Effector memory CD8-positive, alpha-beta T cell (primary cell): ENCODE measurements around the gene GAB2.

Experiments
- ATAC-seq: fragments of 150-1000 bp; cut with Tn5 transposase; replicated peaks from 2 replicates; pipeline ENCODE4 v1.10.0; 2021; ENCODE audit warnings: mild to moderate bottlenecking, moderate library complexity
- DNase-seq, 3 experiments: peaks; one replicate each; pipeline ENCODE4 v3.0.0; 2021
- H3K27ac Mint-ChIP-seq, 2 donors: one replicate each; pipeline ENCODE4 v1.8.0; 2022; ENCODE audit warnings: mild to moderate bottlenecking in 2 of 2, mixed read lengths in 2 of 2, moderate library complexity in 2 of 2
- H3K27me3 Mint-ChIP-seq, 2 donors: one replicate each; pipeline ENCODE4 v1.8.0; 2022; ENCODE audit warnings: mixed read lengths in 2 of 2
- H3K36me3 Mint-ChIP-seq: one replicate; pipeline ENCODE4 v1.8.0; 2022; ENCODE audit warnings: mild to moderate bottlenecking, moderate library complexity, mixed read lengths; ENCODE audit not compliant: insufficient read depth
- H3K4me1 Mint-ChIP-seq, 2 donors: one replicate each; pipeline ENCODE4 v1.8.0; 2022; ENCODE audit warnings: low read depth in 2 of 2, mixed read lengths in 2 of 2
- H3K4me3 Mint-ChIP-seq, 2 donors: one replicate each; pipeline ENCODE4 v1.8.0; 2022; ENCODE audit warnings: mild to moderate bottlenecking in 2 of 2, mixed read lengths in 2 of 2, moderate library complexity in 2 of 2
- H3K9me3 Mint-ChIP-seq, 2 donors: one replicate each; pipeline ENCODE4 v1.8.0; 2022; ENCODE audit warnings: mixed read lengths in 2 of 2

The GAB2 gene

DNA sequence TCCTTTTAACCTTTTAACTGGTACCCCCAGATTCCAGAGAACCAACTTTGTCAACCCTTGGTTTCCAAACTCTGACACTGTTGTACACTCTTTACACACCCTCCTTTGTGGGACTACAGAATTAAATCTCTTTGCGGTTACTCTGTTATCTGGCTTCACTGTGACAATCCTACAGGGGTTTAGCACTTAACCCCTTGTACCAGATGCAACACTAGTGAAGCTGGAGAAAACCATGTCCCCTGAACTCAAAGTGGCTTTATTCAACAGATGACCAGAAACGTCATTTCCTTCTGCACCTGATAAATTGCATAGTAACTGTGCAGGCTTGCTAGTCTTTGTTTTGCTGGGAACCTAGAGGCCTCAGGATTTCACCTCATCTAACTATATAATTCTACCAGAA is 5.6 kb upstream of the GAB2 start:
- ATAC-seq (no peak), DNase-seq (no peak)
- H3K9me3 Mint-ChIP-seq = no peaks in the 10 kb centered on the region
- H3K27me3 Mint-ChIP-seq = peaks cover 17 to 30% of the 10 kb centered on the region in 2 donors
- peaks cover 3 to 7% of the 10 kb centered on the region in 2 donors for H3K4me1 Mint-ChIP-seq
- peaks cover 2% of the 10 kb centered on the region for H3K36me3 Mint-ChIP-seq
- H3K27ac Mint-ChIP-seq = no peak overlapping the region
- no peak overlapping the region for H3K4me3 Mint-ChIP-seq

DNA sequence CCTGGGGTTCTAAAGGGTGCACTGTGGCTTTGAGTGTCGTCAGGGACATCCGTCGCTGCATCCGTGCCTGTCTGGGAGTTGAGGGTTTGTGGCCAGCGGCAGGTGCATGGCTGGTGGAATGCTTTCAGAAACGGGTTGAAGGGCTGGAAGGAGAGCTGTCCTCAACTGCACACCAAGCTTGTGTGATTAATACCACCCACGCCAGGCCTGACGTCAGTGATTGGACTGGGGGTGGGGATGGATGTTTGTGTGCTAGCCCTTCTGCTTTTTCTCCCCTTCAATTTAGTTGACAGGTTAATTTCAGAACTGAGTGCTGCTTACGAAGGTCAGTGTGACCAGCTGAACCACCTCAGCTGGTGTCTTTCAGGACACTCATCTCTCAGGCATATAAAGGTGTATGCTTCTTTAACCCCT is 3.2 kb upstream of the GAB2 start:
- H3K27me3 Mint-ChIP-seq = peaks cover 17 to 30% of the 10 kb centered on the region in 2 donors
- H3K27ac Mint-ChIP-seq = no peak overlapping the region
- peaks cover 7 to 11% of the 10 kb centered on the region in 2 donors for H3K4me1 Mint-ChIP-seq
- peak in 1 of 3 experiments; percentile 10 for DNase-seq
- H3K4me3 Mint-ChIP-seq = no peak overlapping the region
- peaks cover 2% of the 10 kb centered on the region for H3K36me3 Mint-ChIP-seq
- no peaks in the 10 kb centered on the region for H3K9me3 Mint-ChIP-seq
- no peak for ATAC-seq

DNA sequence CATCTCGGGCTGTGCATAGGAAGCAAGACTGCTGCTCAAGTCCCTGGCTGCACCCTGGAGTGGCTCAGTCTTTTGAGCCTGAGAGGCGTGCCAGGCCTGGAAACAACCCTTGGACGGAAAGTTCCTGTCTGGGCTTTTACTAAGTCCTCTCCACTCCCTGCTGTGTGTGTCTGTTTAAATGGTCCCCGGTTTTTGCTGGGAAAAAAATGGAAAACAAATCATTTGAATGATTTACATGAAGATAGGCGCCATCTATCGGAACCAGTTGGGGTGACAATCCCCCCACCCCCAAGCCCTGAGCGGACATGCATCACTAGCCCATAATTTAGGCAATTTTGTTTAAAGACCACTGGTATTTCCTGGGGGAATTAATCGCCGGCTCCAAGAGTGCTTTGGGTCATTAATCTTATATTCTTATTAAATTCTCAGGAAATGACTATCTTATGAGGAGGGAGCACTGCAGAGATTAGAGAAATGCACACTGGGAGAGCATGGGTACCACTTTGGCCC is 2.7 kb upstream of the GAB2 start:
- no peak overlapping the region for H3K27ac Mint-ChIP-seq
- H3K4me1 Mint-ChIP-seq = peaks cover 7 to 11% of the 10 kb centered on the region in 2 donors
- H3K4me3 Mint-ChIP-seq = no peak overlapping the region

DNA sequence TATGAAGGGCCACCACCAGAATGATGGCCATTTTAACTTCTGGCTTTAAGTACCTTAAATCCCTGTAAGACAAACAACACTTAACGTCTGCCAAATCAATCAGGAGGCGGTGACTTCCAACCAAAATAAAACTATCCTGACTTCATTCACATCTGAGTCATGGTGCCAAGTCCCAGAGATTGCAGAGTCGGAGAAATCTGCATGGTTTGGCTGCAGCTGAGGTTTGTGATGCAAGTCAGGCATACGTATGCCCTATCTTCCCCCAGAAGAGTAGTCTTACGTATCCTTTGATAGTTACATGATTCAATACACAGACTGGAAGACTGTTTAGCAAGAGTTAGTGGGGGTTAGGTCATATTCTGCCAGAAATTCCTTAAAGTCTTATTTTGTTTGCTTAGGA is 1.7 kb upstream of the GAB2 start:
- ATAC-seq = no peak
- H3K9me3 Mint-ChIP-seq = no peaks in the 10 kb centered on the region
- peaks cover 2% of the 10 kb centered on the region for H3K36me3 Mint-ChIP-seq
- DNase-seq = no peak
- peaks cover 17 to 30% of the 10 kb centered on the region in 2 donors for H3K27me3 Mint-ChIP-seq
- no peak overlapping the region for H3K27ac Mint-ChIP-seq
- H3K4me1 Mint-ChIP-seq = peaks cover 7 to 11% of the 10 kb centered on the region in 2 donors
- H3K4me3 Mint-ChIP-seq = peak overlapping the region in 1 of 2 donors; percentile 70

More for the DNA sequence above, 2.7 kb upstream of the GAB2 start:
- DNase-seq (peak; percentile 12 to 37 (median 27)), ATAC-seq (no peak)
- Mint-ChIP-seq H3K36me3 (peaks cover 2% of the 10 kb centered on the region), H3K27me3 (peaks cover 17 to 30% of the 10 kb centered on the region in 2 donors), H3K9me3 (no peaks in the 10 kb centered on the region)

DNA sequence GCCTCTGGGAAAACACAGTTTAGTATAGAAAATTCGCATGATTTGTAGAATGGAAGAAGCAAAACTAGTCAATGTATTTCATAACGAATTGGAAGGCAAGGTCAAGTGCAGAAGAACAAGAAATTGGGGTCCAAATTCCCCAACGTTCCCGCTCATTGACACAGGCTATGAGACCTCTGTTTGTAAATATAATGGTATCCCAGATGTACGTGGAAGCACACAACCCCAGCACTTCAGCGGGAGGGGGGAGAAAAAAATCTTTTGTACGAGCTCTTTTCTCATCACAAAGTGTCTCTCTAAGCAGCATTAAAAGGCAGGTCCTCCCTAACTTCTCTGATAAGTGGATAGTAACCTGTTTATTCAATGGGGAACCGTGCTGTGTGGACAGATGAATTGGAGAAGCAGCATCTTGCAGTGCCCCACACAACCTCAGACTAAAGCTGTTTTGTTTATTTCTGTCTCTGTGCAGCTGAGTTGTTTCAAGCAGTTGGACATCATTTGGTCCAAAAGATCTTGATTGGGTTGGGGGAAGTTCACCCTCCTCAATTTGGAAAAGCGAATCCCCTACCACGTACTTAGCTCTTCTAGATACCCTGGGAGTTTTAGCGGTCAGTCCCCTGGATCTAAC is 1.1 kb upstream of the GAB2 start:
- Mint-ChIP-seq H3K27me3 (peaks cover 17 to 30% of the 10 kb centered on the region in 2 donors), H3K4me3 (peak overlapping the region; percentile 68 to 70), H3K27ac (peak overlapping the region; percentile 15 to 19), H3K9me3 (no peaks in the 10 kb centered on the region), H3K36me3 (peaks cover 2% of the 10 kb centered on the region), H3K4me1 (peaks cover 7 to 11% of the 10 kb centered on the region in 2 donors)
- DNase-seq (no peak), ATAC-seq (no peak)

DNA sequence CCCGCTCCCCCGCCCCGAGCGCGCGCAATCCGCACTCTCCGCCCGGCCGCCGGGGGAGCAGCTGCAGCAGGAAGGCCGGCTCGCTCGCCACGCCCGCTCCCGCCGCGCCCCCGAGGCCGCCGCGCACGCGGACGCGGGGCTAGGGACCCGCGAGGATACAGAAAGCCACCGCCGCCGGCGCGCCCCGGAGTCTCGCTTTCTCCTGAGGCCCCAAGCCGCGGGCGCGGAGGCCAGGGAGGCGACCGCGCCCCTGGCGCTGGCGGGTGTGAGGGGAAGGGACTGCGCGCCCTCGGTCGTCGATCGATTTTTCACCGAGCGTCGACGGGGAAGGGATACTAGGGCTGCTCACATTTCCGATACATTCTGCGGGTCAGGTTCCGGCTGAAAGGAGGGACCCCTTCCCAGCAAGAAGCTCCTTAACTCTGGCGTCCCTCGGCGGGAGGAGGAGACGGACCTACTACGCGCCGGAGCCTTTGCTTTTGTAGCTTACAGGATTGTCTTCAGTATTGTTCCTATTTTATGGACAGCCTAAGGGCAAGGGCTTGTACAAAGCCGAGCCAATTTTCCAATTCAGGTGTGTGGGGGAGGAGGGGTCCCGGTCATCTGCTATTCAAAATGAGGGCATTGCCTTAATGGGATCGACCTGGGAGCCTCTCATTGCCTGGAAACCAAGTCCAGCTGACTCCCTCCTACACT is 416 bp upstream of the GAB2 start:
- Mint-ChIP-seq H3K9me3 (no peaks in the 10 kb centered on the region), H3K4me3 (peak overlapping the region; percentile 68 to 70), H3K27ac (no peak overlapping the region), H3K4me1 (peaks cover 7 to 11% of the 10 kb centered on the region in 2 donors), H3K36me3 (peaks cover 2% of the 10 kb centered on the region), H3K27me3 (peaks cover 17 to 30% of the 10 kb centered on the region in 2 donors)
- DNase-seq (peak; percentile 71 to 76 (median 73)), ATAC-seq (peak; percentile 77)

DNA sequence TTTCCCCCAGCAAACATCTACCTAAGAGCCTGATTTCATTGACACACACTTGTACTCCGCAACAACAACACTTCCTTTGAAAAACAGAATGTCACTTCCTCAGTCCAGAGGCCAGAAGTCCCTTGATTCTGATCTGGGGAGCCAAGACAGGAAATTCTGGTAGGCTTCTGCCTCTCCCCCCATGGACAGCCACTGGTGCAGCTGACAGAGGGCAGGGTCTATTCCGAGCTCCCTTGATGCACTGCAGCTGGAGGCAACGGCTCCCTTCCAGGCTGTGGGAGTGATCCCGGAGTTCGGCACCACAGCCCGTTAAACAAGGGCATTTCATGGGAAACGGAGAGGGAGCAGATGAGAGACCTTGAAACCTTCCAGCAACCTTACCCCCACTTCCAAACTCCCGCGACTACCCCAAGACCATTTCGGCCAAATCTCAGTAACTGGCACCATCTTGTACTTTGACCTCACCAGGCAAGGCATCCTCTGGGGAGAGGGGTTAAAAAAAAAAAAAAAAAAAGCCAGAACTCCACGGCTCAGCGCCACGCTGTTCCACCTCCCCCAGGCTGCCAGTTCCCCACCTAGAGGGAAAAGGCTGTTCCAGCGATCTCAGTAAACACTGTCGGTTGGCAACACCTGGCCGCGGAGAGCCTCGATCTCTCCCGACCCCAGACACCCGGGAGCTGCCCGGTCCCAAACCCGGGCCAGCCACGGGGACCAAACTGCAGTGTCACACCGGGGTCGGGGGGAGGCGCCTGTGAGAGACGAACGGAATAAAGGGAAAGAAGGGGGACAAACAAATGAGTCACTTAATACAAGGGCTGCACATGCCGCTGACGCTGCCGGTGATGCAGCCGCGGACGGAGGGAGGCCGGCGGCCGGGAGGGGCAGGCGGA is 1.1 kb downstream of the GAB2 start:
- peak overlapping the region; percentile 61 to 69 for H3K27ac Mint-ChIP-seq
- peaks cover 11 to 23% of the 10 kb centered on the region in 2 donors for H3K27me3 Mint-ChIP-seq
- peak; percentile 61 for ATAC-seq
- DNase-seq = peak; percentile 70 to 76 (median 72)
- peaks cover 7 to 11% of the 10 kb centered on the region in 2 donors for H3K4me1 Mint-ChIP-seq
- H3K9me3 Mint-ChIP-seq = no peaks in the 10 kb centered on the region
- peaks cover 2% of the 10 kb centered on the region for H3K36me3 Mint-ChIP-seq
- peak overlapping the region; percentile 80 for H3K4me3 Mint-ChIP-seq

DNA sequence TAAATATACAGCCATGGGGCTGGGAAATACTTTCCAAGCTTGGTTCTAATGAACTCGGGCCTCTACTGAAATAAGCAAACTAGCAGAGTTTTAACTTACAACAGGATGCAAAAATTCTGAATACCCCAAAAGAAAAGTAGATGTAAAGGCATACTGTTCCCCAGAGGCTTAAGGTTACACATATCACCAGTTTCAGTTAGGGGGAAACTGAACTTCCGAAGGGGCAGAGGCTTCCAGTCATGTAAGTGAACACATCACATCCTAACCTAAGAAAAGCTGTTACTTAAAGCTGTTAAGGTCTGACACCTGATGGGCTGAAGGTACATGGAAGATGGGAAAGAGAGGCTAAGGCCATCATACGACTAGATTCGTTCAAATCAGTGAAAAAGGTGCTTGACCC is 2.3 kb downstream of the GAB2 start:
- Mint-ChIP-seq H3K4me3 (no peak overlapping the region), H3K9me3 (no peaks in the 10 kb centered on the region), H3K27ac (no peak overlapping the region), H3K27me3 (peaks cover 9 to 14% of the 10 kb centered on the region in 2 donors), H3K4me1 (peaks cover 6 to 10% of the 10 kb centered on the region in 2 donors), H3K36me3 (no peaks in the 10 kb centered on the region)
- DNase-seq = no peak
- ATAC-seq = no peak

DNA sequence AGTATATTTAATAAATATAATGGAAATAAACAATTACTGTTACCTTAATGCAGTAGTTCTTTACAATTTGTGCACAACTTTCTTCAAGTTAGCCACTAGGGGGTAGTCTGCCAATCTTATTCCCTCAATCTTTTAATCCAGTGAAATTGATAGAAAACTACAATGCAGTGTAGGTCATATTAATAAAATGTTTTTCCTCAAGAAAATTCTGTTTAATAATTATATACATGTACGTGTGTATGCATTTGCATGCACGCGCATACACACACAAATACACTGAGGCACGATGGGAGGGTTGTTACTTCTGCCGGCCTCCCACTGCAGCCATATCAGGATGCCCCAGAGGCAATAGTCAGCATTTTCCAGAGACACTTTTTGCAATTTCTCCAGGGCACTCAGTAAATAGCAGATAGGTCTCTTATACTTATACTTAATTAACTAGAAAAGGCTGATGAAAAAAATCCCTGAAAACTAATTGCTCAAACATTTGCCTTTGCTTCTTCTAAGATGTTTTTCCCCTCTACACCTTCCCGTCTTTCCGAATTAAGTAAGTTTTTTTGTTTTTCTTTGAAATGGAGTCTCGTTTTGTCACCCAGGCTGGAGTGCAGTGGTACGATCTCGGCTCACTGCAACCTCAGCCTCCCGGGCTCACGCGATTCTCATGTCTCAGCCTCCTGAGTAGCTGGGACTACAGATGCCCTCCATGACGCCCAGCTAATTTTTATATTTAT is 3.1 kb downstream of the GAB2 start:
- H3K27ac Mint-ChIP-seq = no peak overlapping the region
- H3K27me3 Mint-ChIP-seq = peaks cover 4 to 6% of the 10 kb centered on the region in 2 donors
- no peaks in the 10 kb centered on the region for H3K36me3 Mint-ChIP-seq
- H3K4me1 Mint-ChIP-seq = peaks cover 4 to 9% of the 10 kb centered on the region in 2 donors
- DNase-seq = no peak
- H3K9me3 Mint-ChIP-seq = no peaks in the 10 kb centered on the region
- H3K4me3 Mint-ChIP-seq = no peak overlapping the region
- no peak for ATAC-seq

DNA sequence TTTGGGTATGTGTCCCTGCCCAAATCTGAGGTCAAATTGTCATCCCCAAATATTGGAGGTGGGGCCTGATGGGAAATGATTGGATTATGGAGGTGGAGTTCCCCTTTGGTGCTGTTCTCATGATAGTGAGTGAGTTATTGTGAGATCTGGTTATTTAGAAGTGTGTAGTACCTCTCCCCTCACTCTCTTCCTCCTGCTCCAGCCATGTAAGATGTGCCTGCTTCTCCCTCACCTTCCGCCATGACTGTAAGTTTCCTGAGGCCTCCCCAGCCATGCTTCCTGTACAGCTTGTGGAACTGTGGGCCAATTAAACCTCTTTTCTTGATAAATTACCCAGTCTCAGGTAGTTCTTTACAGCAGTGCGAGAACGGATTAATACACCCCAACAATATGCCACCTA is 9.0 kb downstream of the GAB2 start:
- no peak for DNase-seq
- Mint-ChIP-seq H3K4me3 (no peak overlapping the region), H3K36me3 (no peaks in the 10 kb centered on the region), H3K27ac (no peak overlapping the region), H3K4me1 (no peaks in the 10 kb centered on the region), H3K27me3 (peaks cover 0 to 5% of the 10 kb centered on the region in 2 donors), H3K9me3 (no peaks in the 10 kb centered on the region)
- no peak for ATAC-seq

DNA sequence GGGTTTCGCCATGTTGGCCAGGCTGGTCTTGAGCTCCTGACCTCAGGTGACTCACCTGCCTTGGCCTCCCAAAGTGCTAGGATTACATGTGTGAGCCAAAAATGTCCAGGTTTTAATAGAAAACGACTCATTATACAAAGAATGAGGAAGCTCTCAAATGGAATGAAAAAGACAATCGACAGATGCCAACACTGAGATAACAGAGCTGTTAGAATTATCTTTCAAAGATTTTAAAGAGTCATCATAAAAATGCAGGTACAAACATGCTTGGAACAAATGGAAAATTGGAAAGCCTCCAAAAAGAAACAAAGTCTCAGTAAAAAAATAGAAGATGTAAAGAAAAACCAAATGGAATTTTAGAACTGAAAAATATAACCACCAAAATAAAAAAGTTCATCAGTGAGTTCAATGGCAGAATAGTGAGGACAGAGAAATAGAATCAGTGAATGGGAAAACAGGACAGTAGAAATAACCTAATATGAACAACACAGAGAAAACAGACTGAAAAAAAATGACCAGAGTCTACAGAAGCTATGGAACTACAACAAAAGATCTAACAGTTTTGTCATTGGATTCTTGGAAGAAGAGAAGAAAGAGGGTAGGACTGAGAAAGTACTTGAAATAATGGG is 10.9 kb downstream of the GAB2 start:
- no peaks in the 10 kb centered on the region for H3K36me3 Mint-ChIP-seq
- peaks cover 0 to 5% of the 10 kb centered on the region in 2 donors for H3K27me3 Mint-ChIP-seq
- no peak for DNase-seq
- H3K27ac Mint-ChIP-seq = no peak overlapping the region
- no peak for ATAC-seq
- no peaks in the 10 kb centered on the region for H3K9me3 Mint-ChIP-seq
- no peak overlapping the region for H3K4me3 Mint-ChIP-seq
- no peaks in the 10 kb centered on the region for H3K4me1 Mint-ChIP-seq

DNA sequence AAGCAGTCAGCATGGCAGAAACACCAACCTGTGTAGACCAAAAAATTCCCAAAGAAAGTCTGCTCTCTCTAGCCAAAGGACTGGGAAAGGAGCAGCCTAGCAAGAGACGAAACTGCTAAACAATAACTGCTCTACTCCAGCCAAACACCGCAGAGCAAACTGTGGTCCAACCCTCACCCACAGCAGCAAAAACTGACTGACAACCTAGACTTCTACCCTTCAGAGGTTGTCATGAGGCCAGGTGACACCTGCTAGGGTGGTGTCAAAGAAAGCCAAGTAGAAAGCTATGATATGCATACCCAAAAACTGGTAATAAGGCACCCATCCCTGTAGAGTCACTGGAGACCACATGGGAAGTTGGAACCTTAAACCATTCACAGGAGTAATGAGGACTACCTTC is 11.8 kb downstream of the GAB2 start:
- peaks cover 0 to 5% of the 10 kb centered on the region in 2 donors for H3K27me3 Mint-ChIP-seq
- no peaks in the 10 kb centered on the region for H3K9me3 Mint-ChIP-seq
- H3K27ac Mint-ChIP-seq = no peak overlapping the region
- H3K4me3 Mint-ChIP-seq = no peak overlapping the region
- no peaks in the 10 kb centered on the region for H3K36me3 Mint-ChIP-seq
- no peaks in the 10 kb centered on the region for H3K4me1 Mint-ChIP-seq
- DNase-seq (no peak), ATAC-seq (no peak)
